Measurements from ENCODE around the gene RPL19. TPM values are rescaled to one million over a fixed set of nuclear protein-coding genes. Genes with fewer than 3 reads are reported as not detected.

Gene RPL19
- total and polyA plus RNA-seq, 2 experiments from 2014 or later, result 1,594 to 2,627 TPM

GRCh38 chr17:39170558-39170957 lies 29.5 kb upstream of the RPL19 start (continued):
- TF ChIP-seq ZNF462 (CRISPR knock-in tag; IDR thresholded peaks at IDR 0.05), result no peak

- no peak overlapping the region for H2AFZ ChIP-seq
- DNase-seq (ENCODE audit: low spot score) (no peak), ATAC-seq (no peak)
- no peak overlapping the region for H3K4me2 ChIP-seq
- peaks cover 13% of the 10 kb centered on the region for H3F3A ChIP-seq (replicated peaks; ENCODE audit: low read depth)
- H4K20me1 ChIP-seq (replicated peaks; ENCODE audit: insufficient read depth), result no peaks in the 10 kb centered on the region
- Mint-ChIP-seq H3K4me1 (peaks cover 37% of the 10 kb centered on the region), H3K9me3 (peaks cover 9% of the 10 kb centered on the region; the same call in 2 of the 3 replicates), H3K4me3 (no peak overlapping the region), H3K27ac (no peak overlapping the region), H3K36me3 (ENCODE audit: low read depth) (peaks cover 16% of the 10 kb centered on the region), H3K27me3 (ENCODE audit: insufficient read depth, low read depth, poor library complexity) (peaks cover 11% of the 10 kb centered on the region)
- H3K4me1 ChIP-seq (ENCODE audit: insufficient read depth), result peaks cover 27% of the 10 kb centered on the region
- H3K4me3 ChIP-seq, result no peak overlapping the region
- no peaks in the 10 kb centered on the region for H3K36me3 ChIP-seq (ENCODE audit: insufficient read depth)
- no peak overlapping the region for H3K27ac ChIP-seq (ENCODE audit: low read depth)
- H3K27me3 ChIP-seq (ENCODE audit: insufficient read depth), result peaks cover 12% of the 10 kb centered on the region
- H3K79me2 ChIP-seq (replicated peaks; ENCODE audit: insufficient read depth), result no peaks in the 10 kb centered on the region
- no peaks in the 10 kb centered on the region for H3K9me2 ChIP-seq (ENCODE audit: insufficient read depth)
- TF ChIP-seq POLR2AphosphoS5 (IDR thresholded peaks at IDR 0.05; ENCODE audit: low read depth) (no peak), EZH2 (IDR thresholded peaks at IDR 0.05; ENCODE audit: low read depth, unreplicated experiment) (no peak), CTCF (conservative IDR thresholded peaks at IDR 0.05; ENCODE audit: low read depth in 2 of 2) (no peak), REST (IDR thresholded peaks at IDR 0.05; ENCODE audit: unreplicated experiment) (no peak)
Measured at GRCh38 chr17:39171933-39172332, 28.1 kb upstream of the RPL19 start.
